Neuronal stem cell (in vitro differentiated cells): ENCODE results near the gene PCDH12.

Source experiments
- DNase-seq: peaks from one replicate; pipeline ENCODE4 v3.0.0-alpha.2; 2013; ENCODE audit warnings: low spot score
- H2AFZ ChIP-seq: one replicate; pipeline ENCODE4 v1.6.1; 2013; ENCODE audit warnings: mild to moderate bottlenecking, low read length, inconsistent platforms
- H2AK5ac ChIP-seq: 2 replicates; pipeline ENCODE4 v1.6.1; 2013; ENCODE audit warnings: low read depth, mild to moderate bottlenecking, inconsistent platforms, low read length, moderate library complexity, mixed read lengths
- H2BK120ac ChIP-seq: 2 replicates; pipeline ENCODE4 v1.6.1; 2013; ENCODE audit warnings: low read depth, mild to moderate bottlenecking, inconsistent platforms, low read length, moderate library complexity, mixed read lengths
- H2BK12ac ChIP-seq: one replicate; pipeline ENCODE4 v1.6.1; 2013; ENCODE audit warnings: low read length, inconsistent platforms
- H2BK15ac ChIP-seq: 2 replicates; pipeline ENCODE4 v1.6.1; 2013; ENCODE audit warnings: mild to moderate bottlenecking, low read length, inconsistent platforms, mixed read lengths
- H2BK5ac ChIP-seq: one replicate; pipeline ENCODE4 v1.6.1; 2013; ENCODE audit warnings: inconsistent platforms, mild to moderate bottlenecking, low read length, moderate library complexity
- H3K14ac ChIP-seq: one replicate; pipeline ENCODE4 v1.6.1; 2013; ENCODE audit warnings: low read length, inconsistent platforms
- H3K18ac ChIP-seq: 2 replicates; pipeline ENCODE4 v1.6.1; 2013; ENCODE audit warnings: low read length, inconsistent platforms
- H3K23ac ChIP-seq: 2 replicates; pipeline ENCODE4 v1.6.1; 2013; ENCODE audit warnings: low read depth, mild to moderate bottlenecking, mixed read lengths, low read length, inconsistent platforms; ENCODE audit not compliant: poor library complexity
- H3K27ac ChIP-seq: replicated peaks from 3 replicates; pipeline ENCODE4 v1.5.1; 2013; ENCODE audit warnings: low read length, inconsistent platforms
- H3K27me3 ChIP-seq, 3 experiments: 2 replicates each; pipeline ENCODE4 v1.6.1; 2013; ENCODE audit warnings: low read length in 3 of 3, mild to moderate bottlenecking in 2 of 3, inconsistent platforms in 1 of 3, low read depth in 1 of 3, mixed read lengths in 1 of 3, moderate library complexity in 1 of 3; ENCODE audit not compliant: control insufficient read depth in 3 of 3, insufficient read depth in 3 of 3
- H3K36me3 ChIP-seq, 2 donors: replicated peaks in 1 of 2; 2 replicates each; pipeline ENCODE4 v1.6.1; 2013; ENCODE audit warnings: low read length in 2 of 2; ENCODE audit not compliant: control insufficient read depth in 2 of 2, insufficient read depth in 2 of 2
- H3K4ac ChIP-seq: 2 replicates; pipeline ENCODE4 v1.6.1; 2013; ENCODE audit warnings: inconsistent platforms, mild to moderate bottlenecking, low read length, moderate library complexity
- H3K4me1 ChIP-seq, 2 donors: 1 replicate in 1 of 2; 2 replicates in 1 of 2; pipeline ENCODE4 v1.6.1; 2013; ENCODE audit warnings: low read length in 2 of 2, low read depth in 1 of 2; ENCODE audit not compliant: control insufficient read depth in 2 of 2, insufficient read depth in 1 of 2
- H3K4me2 ChIP-seq: one replicate; pipeline ENCODE4 v1.6.1; 2013; ENCODE audit warnings: mild to moderate bottlenecking, low read length, inconsistent platforms; ENCODE audit not compliant: insufficient read depth, poor library complexity, severe bottlenecking
- H3K4me3 ChIP-seq, 2 donors: 2 replicates each; pipeline ENCODE4 v1.5.1; 2013; ENCODE audit warnings: low read length in 2 of 2, mild to moderate bottlenecking in 2 of 2, inconsistent platforms in 1 of 2, moderate library complexity in 1 of 2
- H3K79me1 ChIP-seq: one replicate; pipeline ENCODE4 v1.6.1; 2013; ENCODE audit warnings: low read depth, mild to moderate bottlenecking, inconsistent platforms, low read length, moderate library complexity
- H3K9ac ChIP-seq: one replicate; pipeline ENCODE4 v1.6.1; 2013; ENCODE audit warnings: mild to moderate bottlenecking, low read depth, low read length, inconsistent platforms; ENCODE audit not compliant: poor library complexity
- H3K9me3 ChIP-seq, 2 donors: replicated peaks in 1 of 2; 2 replicates each; pipeline versions ENCODE3 to v1.6.1; 2013; ENCODE audit warnings: low read length in 2 of 2, mild to moderate bottlenecking in 2 of 2, inconsistent platforms in 1 of 2, low read depth in 1 of 2, mixed read lengths in 1 of 2, moderate library complexity in 1 of 2; ENCODE audit not compliant: control insufficient read depth in 2 of 2, insufficient read depth in 1 of 2
- H4K8ac ChIP-seq: one replicate; pipeline ENCODE4 v1.6.1; 2013; ENCODE audit warnings: low read depth, mild to moderate bottlenecking, inconsistent platforms, low read length, moderate library complexity
- H4K91ac ChIP-seq: one replicate; pipeline ENCODE4 v1.6.1; 2013; ENCODE audit warnings: low read length, low read depth, mild to moderate bottlenecking, inconsistent platforms; ENCODE audit not compliant: poor library complexity
- WGBS, 2 donors: extraction: QIAGEN DNeasy Blood & Tissue Kit; methylation state at CpG; one replicate each; pipeline ENCODE4 v1.1.7; 2013; ENCODE audit warnings: missing lambda C conversion rate in 2 of 2, mixed read lengths in 1 of 2; ENCODE audit not compliant: insufficient read length in 2 of 2, insufficient replicate concordance in 1 of 2; ENCODE audit errors: extremely low coverage in 2 of 2; 5-methylcytosine and 5-hydroxymethylcytosine counted together

The PCDH12 gene

GRCh38 chr5:141919218-141920119 lies 38.5 kb downstream of the PCDH12 start:
- no peak overlapping the region for H4K8ac ChIP-seq
- no CpG with 5 or more reads among the region's 8 CpGs for WGBS, 2 donors

DNA sequence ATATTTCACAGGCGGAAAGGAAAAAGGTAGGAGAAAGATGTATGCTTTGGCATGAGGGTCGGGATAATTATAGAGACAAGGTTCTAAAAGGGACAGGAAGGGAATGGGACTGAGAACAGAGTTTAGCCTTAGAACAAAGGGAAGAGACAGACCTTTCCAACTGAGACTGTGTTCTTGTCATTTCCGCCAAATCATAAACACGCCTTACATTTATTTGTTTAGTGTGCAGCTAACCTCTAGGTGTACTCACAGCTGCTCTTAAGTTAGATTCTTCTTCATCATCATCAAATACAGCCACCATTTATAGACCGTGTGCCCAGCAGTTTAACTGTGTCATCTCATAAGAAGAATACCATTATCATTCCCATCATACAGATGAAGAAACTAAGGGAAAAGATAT lies 40.2 kb downstream of the PCDH12 start:
- WGBS, 2 donors = no CpG with 5 or more reads among the region's 5 CpGs
- Histone ChIP-seq H2BK12ac (no peak overlapping the region), H3K4me1 (peaks cover 8 to 9% of the 10 kb centered on the region in 2 donors), H2AFZ (no peak overlapping the region), H3K14ac (no peak overlapping the region), H3K4me2 (no peak overlapping the region), H3K4me3 (no peak overlapping the region), H2BK15ac (no peak overlapping the region), H4K8ac (no peak overlapping the region), H3K4ac (no peak overlapping the region), H2AK5ac (no peak overlapping the region), H4K91ac (no peak overlapping the region), H3K9me3 (no peaks in the 10 kb centered on the region), H3K79me1 (no peaks in the 10 kb centered on the region), H3K9ac (no peak overlapping the region), H3K23ac (no peak overlapping the region), H3K36me3 (no peaks in the 10 kb centered on the region), H3K27me3 (peaks cover 0 to 22% (median 7%) of the 10 kb centered on the region in 3 experiments), H2BK120ac (no peak overlapping the region), H3K27ac (no peak overlapping the region), H2BK5ac (no peak overlapping the region), H3K18ac (no peak overlapping the region)
- no peak for DNase-seq

More at GRCh38 chr5:141919218-141920119, 38.5 kb downstream of the PCDH12 start:
- no peak overlapping the region for H2BK15ac ChIP-seq
- no peak overlapping the region for H4K91ac ChIP-seq
- H3K4me3 ChIP-seq = no peak overlapping the region
- no peak overlapping the region for H2BK12ac ChIP-seq
- no peak overlapping the region for H2AK5ac ChIP-seq
- H3K27ac ChIP-seq = no peak overlapping the region
- H3K27me3 ChIP-seq = peaks cover 0 to 22% (median 0%) of the 10 kb centered on the region in 3 experiments
- H3K4me2 ChIP-seq = no peak overlapping the region
- no peak overlapping the region for H3K18ac ChIP-seq
- no peaks in the 10 kb centered on the region for H3K79me1 ChIP-seq
- H3K9ac ChIP-seq = no peak overlapping the region
- no peak overlapping the region for H3K14ac ChIP-seq
- no peak overlapping the region for H3K23ac ChIP-seq
- H2BK120ac ChIP-seq = no peak overlapping the region
- H2BK5ac ChIP-seq = no peak overlapping the region
- H3K4me1 ChIP-seq = peaks cover 2 to 9% of the 10 kb centered on the region in 2 donors
- no peak overlapping the region for H2AFZ ChIP-seq
- no peak for DNase-seq
- no peak overlapping the region for H3K4ac ChIP-seq
- H3K36me3 ChIP-seq = no peaks in the 10 kb centered on the region
- H3K9me3 ChIP-seq = no peaks in the 10 kb centered on the region

- H3K18ac ChIP-seq = no peak overlapping the region
Measured at GRCh38 chr5:141916522-141916921, 41.5 kb downstream of the PCDH12 start.

DNA sequence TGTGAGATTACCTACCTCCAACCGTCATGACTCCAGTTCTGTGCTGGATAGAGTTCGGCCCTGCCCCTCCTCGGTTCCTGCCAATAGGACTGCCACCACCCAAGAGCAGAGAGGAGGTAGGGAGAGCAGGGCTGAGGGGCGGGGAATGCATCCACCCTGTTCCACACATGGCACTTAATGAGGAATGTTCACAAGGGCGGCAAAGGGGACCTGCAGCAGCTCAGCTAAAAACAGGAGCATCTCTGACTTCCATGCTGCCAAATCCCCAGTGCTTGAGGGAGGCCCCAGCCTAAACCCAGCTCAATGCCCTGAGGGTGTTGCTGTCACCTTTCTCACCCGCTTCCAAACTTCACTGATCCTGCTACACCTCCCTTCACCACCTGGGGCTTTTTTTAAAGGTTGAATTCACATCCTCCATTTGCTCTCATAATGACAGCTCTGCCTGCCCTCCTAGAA lies 42.1 kb downstream of the PCDH12 start:
- no peak overlapping the region for H4K91ac ChIP-seq
- peak overlapping the region; percentile 51 for H2BK15ac ChIP-seq
- no peak overlapping the region for H2AFZ ChIP-seq
- no peak overlapping the region for H3K4me2 ChIP-seq
- no peak overlapping the region for H2BK12ac ChIP-seq
- DNase-seq = no peak
- H3K27me3 ChIP-seq = peaks cover 0 to 22% (median 8%) of the 10 kb centered on the region in 3 experiments
- no peak overlapping the region for H3K4me3 ChIP-seq
- H3K4me1 ChIP-seq = peaks cover 8 to 9% of the 10 kb centered on the region in 2 donors
- H3K27ac ChIP-seq = no peak overlapping the region
- H3K23ac ChIP-seq = peak overlapping the region; percentile 36
- H3K4ac ChIP-seq = no peak overlapping the region
- H3K9ac ChIP-seq = peak overlapping the region; percentile 8
- H3K18ac ChIP-seq = peak overlapping the region; percentile 16
- H2BK5ac ChIP-seq = no peak overlapping the region
- no peaks in the 10 kb centered on the region for H3K9me3 ChIP-seq
- H3K79me1 ChIP-seq = no peaks in the 10 kb centered on the region
- no CpG with 5 or more reads among the region's 6 CpGs for WGBS, 2 donors
- H4K8ac ChIP-seq = no peak overlapping the region
- H3K14ac ChIP-seq = no peak overlapping the region
- no peaks in the 10 kb centered on the region for H3K36me3 ChIP-seq
- no peak overlapping the region for H2AK5ac ChIP-seq
- no peak overlapping the region for H2BK120ac ChIP-seq

More at GRCh38 chr5:141916522-141916921, 41.5 kb downstream of the PCDH12 start:
- no CpG with 5 or more reads among the region's 2 CpGs for WGBS, 2 donors
- DNase-seq = no peak
- H3K4me1 ChIP-seq = peaks cover 8 to 9% of the 10 kb centered on the region in 2 donors
- no peak overlapping the region for H2AK5ac ChIP-seq
- H4K8ac ChIP-seq = no peak overlapping the region
- H4K91ac ChIP-seq = no peak overlapping the region
- no peak overlapping the region for H3K27ac ChIP-seq
- no peak overlapping the region for H3K14ac ChIP-seq
- no peak overlapping the region for H3K4me2 ChIP-seq
- no peaks in the 10 kb centered on the region for H3K36me3 ChIP-seq
- no peak overlapping the region for H2BK5ac ChIP-seq
- no peak overlapping the region for H2AFZ ChIP-seq
- no peak overlapping the region for H3K4me3 ChIP-seq
- no peak overlapping the region for H3K4ac ChIP-seq
- no peaks in the 10 kb centered on the region for H3K79me1 ChIP-seq
- H2BK15ac ChIP-seq = no peak overlapping the region
- no peak overlapping the region for H2BK120ac ChIP-seq
- no peak overlapping the region for H3K23ac ChIP-seq
- no peaks in the 10 kb centered on the region for H3K9me3 ChIP-seq
- H2BK12ac ChIP-seq = no peak overlapping the region
- H3K27me3 ChIP-seq = peaks cover 0 to 22% (median 8%) of the 10 kb centered on the region in 3 experiments
- H3K9ac ChIP-seq = no peak overlapping the region
